Ovary (tissue), 9 donors: ENCODE data around the gene ADRA2C. TPM values are rescaled to one million over a fixed set of nuclear protein-coding genes. Genes with fewer than 3 reads are reported as not detected.

Source experiments
- DNase-seq, 5 donors: peaks; one replicate each; pipeline ENCODE4 v3.0.0-alpha.2; 2019 to 2020
- H3K27ac ChIP-seq, 2 donors: fragments of 200-600 bp; one replicate each; pipeline versions ENCODE4 v1.5.1 to v1.8.0; 2019 to 2022
- H3K27me3 ChIP-seq: fragments of 200-600 bp; one replicate; pipeline ENCODE4 v1.8.0; 2022
- H3K36me3 ChIP-seq: fragments of 200-600 bp; sonication (generic); one replicate; pipeline ENCODE4 v1.5.1; 2019
- H3K4me1 ChIP-seq: one replicate; pipeline ENCODE4 v1.8.1; 2013; ENCODE audit warnings: mild to moderate bottlenecking, moderate library complexity; ENCODE audit not compliant: insufficient read depth
- H3K4me3 ChIP-seq: fragments of 200-600 bp; sonication (generic); one replicate; pipeline ENCODE4 v1.5.1; 2017
- H3K9me3 ChIP-seq, 2 donors: fragments of 200-600 bp in 1 of 2; sonication (generic) in 1 of 2; one replicate each; pipeline versions ENCODE4 v1.5.1 to v1.8.1; 2013 to 2019; ENCODE audit warnings: mild to moderate bottlenecking in 1 of 2, moderate library complexity in 1 of 2
- CTCF ChIP-seq, 3 donors: fragments of 450-650 bp in 2 of 3; fragments of 200-600 bp in 1 of 3; IDR thresholded peaks; one replicate each; pipeline versions ENCODE4 v1.5.1 to v1.8.0; 2016 to 2022; ENCODE audit warnings: antibody characterized with exemption in 3 of 3, mild to moderate bottlenecking in 1 of 3
- EP300 ChIP-seq: sonication (generic); formaldehyde crosslinking; IDR thresholded peaks from one replicate; pipeline ENCODE4 v1.6.1; 2017; ENCODE audit warnings: antibody characterized with exemption
- POLR2A ChIP-seq: fragments of 450-650 bp; IDR thresholded peaks from one replicate; pipeline ENCODE4 v1.6.1; 2017; ENCODE audit warnings: antibody characterized with exemption, mild to moderate bottlenecking, moderate library complexity
- WGBS, 3 donors: extraction: QIAGEN DNeasy Blood & Tissue Kit in 1 of 3; methylation state at CpG; one replicate each; pipeline versions ENCODE4 v1.1.5 to v1.1.7; 2013 to 2017; 5-methylcytosine and 5-hydroxymethylcytosine counted together
- intact Hi-C, 4 donors: fragments of 100-400 bp; cut with DNase I; formaldehyde crosslinking; loops; one replicate each; pipeline versions ENCODE4 v1.11.0 to v1.15.1; 2022 to 2023
- polyA plus RNA-seq, 2 donors: library from polyadenylated mRNA; stranded (reverse); fragments of 200-250 nt in 1 of 2; fragments of 350-450 nt in 1 of 2; fragmentation: Illumina TruSeq in 1 of 2; extraction: RNeasy Lipid Tissue Mini Kit (QIAGEN cat#74804) in 1 of 2; gene quantifications; one replicate each; pipeline ENCODE4 v1.2.3, GENCODE V29; 2013 to 2014
- total RNA-seq, 7 donors: library from RNA; depleted of rRNA in 2 of 7; stranded (reverse); fragments of >200 nt in 2 of 7; fragmentation: NEBNext Ultra II Directional in 3 of 7; extraction: Animal tissue kit (Norgen Biotek cat#: 25700) in 3 of 7; gene quantifications; one replicate each; pipeline versions ENCODE4 v1.1.0 to v1.2.4, GENCODE V29; 2016 to 2023
- donor health status: DM: no; HTN: no; CAD: no; lungs with moderate emphysema.
- donor health status: DM: no; HTN: no; CAD: no.
- donor health status: Bipolar disorder and iron deficiency.
- donor health status: DM: yes; HTN: yes; CAD: no.
- donor health status: DM: no; HTN: no; CAD: no.
- donor health status: DM: yes; HTN: yes; CAD: no.

The ADRA2C gene
- total and polyA plus RNA-seq, 9 donors = 0.35 to 15.1 (median 4.2) TPM

- Histone ChIP-seq H3K27me3 (no peaks in the 10 kb centered on the region), H3K4me1 (no peaks in the 10 kb centered on the region), H3K9me3 (no peaks in the 10 kb centered on the region), H3K27ac (no peak overlapping the region), H3K36me3 (no peaks in the 10 kb centered on the region), H3K4me3 (no peak overlapping the region)
- WGBS, 3 donors = 62 to 84% (median 75%) methylated on average over 7 to 8 of the region's 8 CpGs
- TF ChIP-seq CTCF (IDR thresholded peaks at IDR 0.05) = no peak
- TF ChIP-seq POLR2A = no peak
- TF ChIP-seq EP300 = no peak
- intact Hi-C loops = no loop called here
- DNase-seq = no peak
Measured at GRCh38 chr4:3816256-3816825, 50.2 kb downstream of the ADRA2C start.

- TF ChIP-seq CTCF (IDR thresholded peaks at IDR 0.05) (no peak), EP300 (no peak), POLR2A (no peak)
- 79 to 91% (median 87%) methylated on average over 12 of the region's 12 CpGs for WGBS, 3 donors
- Histone ChIP-seq H3K36me3 (no peaks in the 10 kb centered on the region), H3K4me3 (no peak overlapping the region), H3K4me1 (no peaks in the 10 kb centered on the region), H3K9me3 (no peaks in the 10 kb centered on the region), H3K27ac (no peak overlapping the region), H3K27me3 (no peaks in the 10 kb centered on the region)
- no peak for DNase-seq
- intact Hi-C loops = no loop called here
Measured at GRCh38 chr4:3816983-3817960, 51.1 kb downstream of the ADRA2C start.

Other genes starting within 250 kb of the ADRA2C start
- 100 to 1,000 TPM in 6 of 7 donors, 10 to 100 TPM in 1; 87.8 to 165 (median 135) TPM for gene LRPAP1, start 234.0 kb upstream of the ADRA2C start, total RNA-seq
- gene LRPAP1, start 234.0 kb upstream of the ADRA2C start, polyA plus RNA-seq = 100 to 1,000 TPM in 1 of 2 donors, 10 to 100 TPM in 1; 74.3 to 179 TPM